ENCODE measurements around the gene GDI1. TPM values are rescaled to one million over a fixed set of nuclear protein-coding genes. Genes with fewer than 3 reads are reported as not detected.

The GDI1 gene
- total and polyA plus RNA-seq, 4 donors = 77.0 to 209 (median 127) TPM

GRCh38 chrX:154448484-154448883 lies 11.5 kb downstream of the GDI1 start:
- intact Hi-C loops (cut with DNase I) = no loop called here
- H3K4me1 ChIP-seq (ENCODE audit: control insufficient read depth in 1 of 2, insufficient read depth in 2 of 2, low read length in 2 of 2) = no peaks in the 10 kb centered on the region
- no peak overlapping the region for H3K4me3 ChIP-seq (ENCODE audit: low read length in 2 of 2)
- DNase-seq (no peak), ATAC-seq (ENCODE audit: low FRiP score) (no peak)
- H3K27me3 ChIP-seq (ENCODE audit: control insufficient read depth in 1 of 2, insufficient read depth in 2 of 2, low read length in 1 of 2) = no peaks in the 10 kb centered on the region
- H3K36me3 ChIP-seq (ENCODE audit: control insufficient read depth in 1 of 2, insufficient read depth in 2 of 2, low read length in 1 of 2) = peaks cover 0 to 4% of the 10 kb centered on the region in 2 donors
- H3K27ac ChIP-seq (ENCODE audit: low read depth in 1 of 2, low read length in 2 of 2) = no peak overlapping the region
- 89 to 90% methylated on average over 14 of the region's 14 CpGs for WGBS, 2 donors
- H3K9me3 ChIP-seq (ENCODE audit: control insufficient read depth, low read length) = no peaks in the 10 kb centered on the region

DNA sequence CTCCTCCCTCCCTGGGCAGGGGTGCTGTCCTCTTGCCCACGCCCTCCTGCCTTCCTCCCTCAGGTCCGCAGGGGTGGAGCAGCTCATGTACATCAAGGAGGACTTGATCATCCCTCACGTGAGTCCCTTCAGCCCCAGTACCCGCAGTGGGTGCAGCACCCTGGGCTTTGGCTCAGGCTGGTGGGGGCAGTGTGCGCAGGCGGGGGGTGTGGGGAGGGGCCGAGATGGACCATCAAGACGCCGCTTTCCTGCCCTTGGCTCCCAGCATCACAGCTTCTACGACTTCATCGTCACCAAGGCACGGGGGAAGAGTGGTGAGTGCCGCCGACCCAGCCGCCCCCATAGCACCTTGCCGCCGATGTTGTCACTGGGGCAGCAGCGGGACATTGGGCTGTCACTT lies 12.7 kb downstream of the GDI1 start:
- peaks cover 0 to 4% of the 10 kb centered on the region in 2 donors for H3K36me3 ChIP-seq (ENCODE audit: control insufficient read depth in 1 of 2, insufficient read depth in 2 of 2, low read length in 1 of 2)
- H3K9me3 ChIP-seq (ENCODE audit: control insufficient read depth, low read length) = no peaks in the 10 kb centered on the region
- WGBS, 2 donors = 91% methylated on average over 18 of the region's 18 CpGs
- ATAC-seq (ENCODE audit: low FRiP score) = no peak
- no peak overlapping the region for H3K27ac ChIP-seq (ENCODE audit: low read depth in 1 of 2, low read length in 2 of 2)
- H3K27me3 ChIP-seq (ENCODE audit: control insufficient read depth in 1 of 2, insufficient read depth in 2 of 2, low read length in 1 of 2) = no peaks in the 10 kb centered on the region
- no peaks in the 10 kb centered on the region for H3K4me1 ChIP-seq (ENCODE audit: control insufficient read depth in 1 of 2, insufficient read depth in 2 of 2, low read length in 2 of 2)
- DNase-seq = no peak
- intact Hi-C loops (cut with DNase I) = no loop called here
- no peak overlapping the region for H3K4me3 ChIP-seq (ENCODE audit: low read length in 2 of 2)

GRCh38 chrX:154450312-154450711 lies 13.4 kb downstream of the GDI1 start:
- H3K4me3 ChIP-seq (ENCODE audit: low read length in 2 of 2) = no peak overlapping the region
- DNase-seq = no peak
- no peak for ATAC-seq (ENCODE audit: low FRiP score)
- H3K27ac ChIP-seq (ENCODE audit: low read depth in 1 of 2, low read length in 2 of 2) = no peak overlapping the region
- no peaks in the 10 kb centered on the region for H3K27me3 ChIP-seq (ENCODE audit: control insufficient read depth in 1 of 2, insufficient read depth in 2 of 2, low read length in 1 of 2)
- intact Hi-C loops (cut with DNase I) = no loop called here
- no peaks in the 10 kb centered on the region for H3K4me1 ChIP-seq (ENCODE audit: control insufficient read depth in 1 of 2, insufficient read depth in 2 of 2, low read length in 2 of 2)
- peaks cover 0 to 4% of the 10 kb centered on the region in 2 donors for H3K36me3 ChIP-seq (ENCODE audit: control insufficient read depth in 1 of 2, insufficient read depth in 2 of 2, low read length in 1 of 2)
- no peaks in the 10 kb centered on the region for H3K9me3 ChIP-seq (ENCODE audit: control insufficient read depth, low read length)
- WGBS, 2 donors = 87 to 92% methylated on average over 15 to 17 of the region's 17 CpGs

DNA sequence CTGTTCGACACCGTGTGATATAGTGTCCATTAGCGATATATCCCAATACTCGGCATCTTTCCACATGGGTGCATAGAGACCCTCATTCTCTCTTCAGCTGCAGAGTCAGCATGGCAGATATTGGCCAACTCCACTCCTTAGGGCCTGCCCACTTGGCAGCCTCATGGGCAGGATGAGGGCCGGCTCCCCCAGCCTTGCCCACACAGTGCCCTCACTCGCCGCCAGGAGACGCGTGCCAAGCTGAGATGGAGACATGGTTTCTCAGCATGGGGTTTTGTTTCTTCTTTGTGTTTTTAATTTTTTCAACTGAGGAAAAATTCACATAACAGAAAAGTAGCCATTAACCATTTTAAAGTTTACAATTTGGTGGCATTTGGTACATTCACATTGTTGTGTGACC lies 15.9 kb downstream of the GDI1 start:
- H3K27ac ChIP-seq (ENCODE audit: low read depth in 1 of 2, low read length in 2 of 2) = no peak overlapping the region
- no peak overlapping the region for H3K4me3 ChIP-seq (ENCODE audit: low read length in 2 of 2)
- no peaks in the 10 kb centered on the region for H3K4me1 ChIP-seq (ENCODE audit: control insufficient read depth in 1 of 2, insufficient read depth in 2 of 2, low read length in 2 of 2)
- no peak for DNase-seq
- intact Hi-C loops (cut with DNase I) = no loop called here
- WGBS, 2 donors = 61 to 72% methylated on average over 9 of the region's 9 CpGs
- no peaks in the 10 kb centered on the region for H3K27me3 ChIP-seq (ENCODE audit: control insufficient read depth in 1 of 2, insufficient read depth in 2 of 2, low read length in 1 of 2)
- no peak for ATAC-seq (ENCODE audit: low FRiP score)
- no peaks in the 10 kb centered on the region for H3K9me3 ChIP-seq (ENCODE audit: control insufficient read depth, low read length)
- peaks cover 0 to 4% of the 10 kb centered on the region in 2 donors for H3K36me3 ChIP-seq (ENCODE audit: control insufficient read depth in 1 of 2, insufficient read depth in 2 of 2, low read length in 1 of 2)

DNA sequence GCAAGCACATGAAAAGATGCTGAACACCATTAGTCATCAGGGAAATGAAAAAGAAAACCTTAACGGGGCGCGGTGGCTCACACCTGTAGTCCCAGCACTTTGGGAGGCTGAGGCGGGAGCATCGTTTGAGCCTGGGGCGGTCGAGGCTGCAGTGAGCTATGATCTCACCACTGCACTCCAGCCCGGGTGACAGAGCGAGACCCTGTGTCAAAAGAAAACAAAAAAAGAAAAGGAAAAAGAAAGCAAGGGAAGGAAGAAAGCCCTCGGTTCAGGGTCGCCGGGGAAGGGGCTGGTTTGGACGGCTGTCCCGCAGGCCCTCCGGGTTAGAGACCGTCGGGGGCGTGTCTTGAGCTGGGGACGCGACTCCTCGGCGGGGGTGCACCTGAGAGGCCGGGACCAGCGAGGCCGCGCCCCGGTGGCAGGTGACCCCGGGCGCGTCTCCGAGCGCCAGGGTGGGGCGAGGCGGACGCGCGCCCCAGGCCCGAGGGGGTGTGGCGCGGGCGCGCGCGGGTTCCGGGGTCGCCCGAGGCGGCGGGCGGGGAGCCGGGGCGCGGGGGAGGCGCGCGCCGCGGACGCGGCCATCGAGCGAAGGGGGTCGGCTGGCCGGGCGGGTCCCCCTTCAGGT lies 20.6 kb downstream of the GDI1 start:
- H3K27ac ChIP-seq (ENCODE audit: low read depth in 1 of 2, low read length in 2 of 2) = peak overlapping the region in 1 of 2 donors; percentile 38
- no peak for DNase-seq
- no peaks in the 10 kb centered on the region for H3K36me3 ChIP-seq (ENCODE audit: control insufficient read depth in 1 of 2, insufficient read depth in 2 of 2, low read length in 1 of 2)
- intact Hi-C loops (cut with DNase I) = no loop called here
- peak; percentile 13 for ATAC-seq (ENCODE audit: low FRiP score)
- no peaks in the 10 kb centered on the region for H3K9me3 ChIP-seq (ENCODE audit: control insufficient read depth, low read length)
- H3K4me3 ChIP-seq (ENCODE audit: low read length in 2 of 2) = peak overlapping the region; percentile 37 to 88
- WGBS, 2 donors = 3 to 33% methylated on average over 25 to 65 of the region's 65 CpGs
- H3K27me3 ChIP-seq (ENCODE audit: control insufficient read depth in 1 of 2, insufficient read depth in 2 of 2, low read length in 1 of 2) = peaks cover 0 to 2% of the 10 kb centered on the region in 2 donors
- H3K4me1 ChIP-seq (ENCODE audit: control insufficient read depth in 1 of 2, insufficient read depth in 2 of 2, low read length in 2 of 2) = no peaks in the 10 kb centered on the region

GRCh38 chrX:154458116-154458953 lies 21.4 kb downstream of the GDI1 start, which contains the start of gene PLXNA3:
TSS of gene PLXNA3 (plus strand) at chrX:154458281. CDS start at chrX:154460184, 1,903 bp downstream.
- Histone ChIP-seq H3K9me3 (ENCODE audit: control insufficient read depth, low read length) (no peaks in the 10 kb centered on the region), H3K36me3 (ENCODE audit: control insufficient read depth in 1 of 2, insufficient read depth in 2 of 2, low read length in 1 of 2) (no peaks in the 10 kb centered on the region), H3K4me3 (ENCODE audit: low read length in 2 of 2) (peak within 1 kb of the TSS; percentile 37 to 88), H3K27ac (ENCODE audit: low read depth in 1 of 2, low read length in 2 of 2) (peak within 1 kb of the TSS in 1 of 2 donors; percentile 50), H3K27me3 (ENCODE audit: control insufficient read depth in 1 of 2, insufficient read depth in 2 of 2, low read length in 1 of 2) (peaks cover 0 to 2% of the 10 kb centered on the region in 2 donors), H3K4me1 (ENCODE audit: control insufficient read depth in 1 of 2, insufficient read depth in 2 of 2, low read length in 2 of 2) (no peaks in the 10 kb centered on the region)
- WGBS, 2 donors = 0 to 37% methylated on average over 31 to 88 of the region's 88 CpGs
- peak; percentile 71 for ATAC-seq (ENCODE audit: low FRiP score)
- peak; percentile 72 to 85 for DNase-seq
- intact Hi-C loops (cut with DNase I) = no loop called here

- ATAC-seq (ENCODE audit: low FRiP score) = peak; percentile 44
- Histone ChIP-seq H3K4me1 (ENCODE audit: control insufficient read depth in 1 of 2, insufficient read depth in 2 of 2, low read length in 2 of 2) (no peaks in the 10 kb centered on the region), H3K27me3 (ENCODE audit: control insufficient read depth in 1 of 2, insufficient read depth in 2 of 2, low read length in 1 of 2) (peaks cover 0 to 2% of the 10 kb centered on the region in 2 donors), H3K4me3 (ENCODE audit: low read length in 2 of 2) (peak overlapping the region; percentile 37 to 88), H3K27ac (ENCODE audit: low read depth in 1 of 2, low read length in 2 of 2) (peak overlapping the region in 1 of 2 donors; percentile 50), H3K9me3 (ENCODE audit: control insufficient read depth, low read length) (no peaks in the 10 kb centered on the region), H3K36me3 (ENCODE audit: control insufficient read depth in 1 of 2, insufficient read depth in 2 of 2, low read length in 1 of 2) (no peaks in the 10 kb centered on the region)
- WGBS, 2 donors = 5 to 49% methylated on average over 12 to 15 of the region's 15 CpGs
- intact Hi-C loops (cut with DNase I) = no loop called here
- DNase-seq = peak in 1 of 2 donors; percentile 67
Observed at GRCh38 chrX:154458954-154459778, 22.2 kb downstream of the GDI1 start.

- intact Hi-C loops (cut with DNase I) = no loop called here
- Histone ChIP-seq H3K4me3 (ENCODE audit: low read length in 2 of 2) (no peak overlapping the region), H3K9me3 (ENCODE audit: control insufficient read depth, low read length) (no peaks in the 10 kb centered on the region), H3K27me3 (ENCODE audit: control insufficient read depth in 1 of 2, insufficient read depth in 2 of 2, low read length in 1 of 2) (peaks cover 0 to 2% of the 10 kb centered on the region in 2 donors), H3K36me3 (ENCODE audit: control insufficient read depth in 1 of 2, insufficient read depth in 2 of 2, low read length in 1 of 2) (no peaks in the 10 kb centered on the region), H3K4me1 (ENCODE audit: control insufficient read depth in 1 of 2, insufficient read depth in 2 of 2, low read length in 2 of 2) (no peaks in the 10 kb centered on the region), H3K27ac (ENCODE audit: low read depth in 1 of 2, low read length in 2 of 2) (no peak overlapping the region)
- ATAC-seq (ENCODE audit: low FRiP score) = no peak
- DNase-seq = peak in 1 of 2 donors; percentile 73
- WGBS, 2 donors = 13 to 46% methylated on average over 12 to 14 of the region's 14 CpGs
Observed at GRCh38 chrX:154459832-154460231, 22.9 kb downstream of the GDI1 start.

All from aorta (tissue), 5 donors.